Bronchial epithelial cell (primary cell): ENCODE measurements around the gene RUNX2. TPM values are rescaled to one million over a fixed set of nuclear protein-coding genes. Genes with fewer than 3 reads are reported as not detected.

Experiments
- DNase-seq: peaks from one replicate; pipeline ENCODE4 v3.0.0-alpha.2; 2010; ENCODE audit warnings: low read depth
- FAIRE-seq: peaks from 2 replicates; lab custom pipeline; 2011; peaks lifted over from hg19 to GRCh38; lab: Jason Lieb, UNC
- H3K27me3 ChIP-seq: 2 replicates; pipeline ENCODE4 v1.5.1; 2011; ENCODE audit warnings: low read length; ENCODE audit not compliant: control insufficient read depth, insufficient read depth
- H3K36me3 ChIP-seq: 2 replicates; pipeline ENCODE4 v1.5.1; 2011; ENCODE audit warnings: low read length; ENCODE audit not compliant: control insufficient read depth, insufficient read depth
- H3K4me3 ChIP-seq: 2 replicates; pipeline ENCODE4 v1.5.1; 2011; ENCODE audit warnings: mild to moderate bottlenecking, low read depth, low read length, control low read depth
- CTCF ChIP-seq: IDR thresholded peaks from 2 replicates; pipeline ENCODE4 v1.5.1; 2011; ENCODE audit warnings: mild to moderate bottlenecking, moderate library complexity, low read length, control low read depth, inconsistent platforms; ENCODE audit not compliant: insufficient read depth, severe bottlenecking
- total RNA-seq: library from RNA; depleted of rRNA; stranded (reverse); fragments of >200 nt; gene quantifications from 2 replicates; pipeline ENCODE4 v1.2.1, GENCODE V29; 2014

RUNX2 gene
- total RNA-seq, 1 donor from 2014 or later = 0.79 TPM

GRCh38 chr6:45377554-45378333 lies 49.6 kb downstream of the RUNX2 start, which contains the start of gene SUPT3H:
Gene SUPT3H (minus strand): TSS chr6:45377934.
- DNase-seq (peak; percentile 77), FAIRE-seq (no peak)
- H3K27me3 ChIP-seq = no peaks in the 10 kb centered on the region
- H3K4me3 ChIP-seq = peak within 1 kb of the TSS; percentile 69
- peak; percentile 30 for TF ChIP-seq CTCF
- no peaks in the 10 kb centered on the region for H3K36me3 ChIP-seq

- DNase-seq = no peak
- no peak for FAIRE-seq
- Histone ChIP-seq H3K4me3 (peak overlapping the region; percentile 69), H3K36me3 (no peaks in the 10 kb centered on the region), H3K27me3 (no peaks in the 10 kb centered on the region)
- no peak for TF ChIP-seq CTCF
These were observed 50.3 kb downstream of the RUNX2 start for GRCh38 chr6:45378334-45378926.

GRCh38 chr6:45382391-45382790 lies 54.3 kb downstream of the RUNX2 start:
- no peaks in the 10 kb centered on the region for H3K27me3 ChIP-seq
- TF ChIP-seq CTCF = no peak
- no peak overlapping the region for H3K4me3 ChIP-seq
- H3K36me3 ChIP-seq = no peaks in the 10 kb centered on the region
- FAIRE-seq (no peak), DNase-seq (no peak)

- Histone ChIP-seq H3K36me3 (no peaks in the 10 kb centered on the region), H3K27me3 (no peaks in the 10 kb centered on the region), H3K4me3 (no peak overlapping the region)
- DNase-seq (no peak), FAIRE-seq (no peak)
- no peak for TF ChIP-seq CTCF
These were observed 58.4 kb downstream of the RUNX2 start for GRCh38 chr6:45386501-45386900.

GRCh38 chr6:45387236-45387635 lies 59.1 kb downstream of the RUNX2 start:
- H3K36me3 ChIP-seq = no peaks in the 10 kb centered on the region
- no peak overlapping the region for H3K4me3 ChIP-seq
- peak; percentile 68 for FAIRE-seq
- no peak for TF ChIP-seq CTCF
- DNase-seq = no peak
- no peaks in the 10 kb centered on the region for H3K27me3 ChIP-seq
